Right lobe of liver (tissue), 4 donors: Measurements from ENCODE around the gene P2RX5.
"Not testable (repeated sequence)": the region's sequence is repeated elsewhere in the genome, so short reads cannot be mapped to it uniquely, and the experiment has no call there.

ENCODE experiments used
- POLR2A ChIP-seq: fragments of 450-650 bp; IDR thresholded peaks from one replicate; pipeline ENCODE4 v1.6.1; 2017; ENCODE audit warnings: antibody characterized with exemption, mild to moderate bottlenecking
- TF ChIP-seq, protein P1 (sequence below), 4 donors: fragments of 200-600 bp in 3 of 4; fragments of 450-650 bp in 1 of 4; IDR thresholded peaks; one replicate each; pipeline versions ENCODE4 v1.5.1 to v1.8.0; 2016 to 2022; ENCODE audit warnings: antibody characterized with exemption in 4 of 4, mild to moderate bottlenecking in 2 of 4
- donor health status: DM: no; HTN: no; CAD: no.
- donor health status: DM: no; HTN: no; CAD: no.
- donor health status: DM: no; HTN: yes; CAD: no.

DNA sequence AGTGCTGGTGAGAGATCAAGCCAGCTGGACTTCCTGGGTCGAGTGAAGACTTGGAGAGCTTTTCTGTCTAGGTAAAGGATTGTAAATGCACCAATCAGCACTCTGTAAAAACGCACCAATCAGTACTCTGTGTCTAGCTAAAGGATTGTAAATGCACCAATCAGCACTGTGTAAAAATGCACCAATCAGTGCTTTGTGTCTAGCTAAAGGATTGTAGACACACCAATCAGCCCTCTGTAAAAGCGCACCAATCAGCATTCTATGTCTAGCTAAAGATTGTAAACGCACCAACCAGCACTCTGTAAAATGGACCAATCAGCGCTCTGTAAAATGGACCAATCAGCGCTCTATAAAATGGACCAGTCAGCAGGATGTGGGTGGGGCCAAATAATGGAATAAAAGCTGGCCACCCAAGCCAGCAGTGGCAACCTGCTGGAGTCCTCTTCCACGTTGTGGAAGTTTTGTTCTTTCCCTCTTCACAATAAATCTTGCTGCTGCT is 6.1 kb upstream of the P2RX5 start:
- TF ChIP-seq, protein P1, sequence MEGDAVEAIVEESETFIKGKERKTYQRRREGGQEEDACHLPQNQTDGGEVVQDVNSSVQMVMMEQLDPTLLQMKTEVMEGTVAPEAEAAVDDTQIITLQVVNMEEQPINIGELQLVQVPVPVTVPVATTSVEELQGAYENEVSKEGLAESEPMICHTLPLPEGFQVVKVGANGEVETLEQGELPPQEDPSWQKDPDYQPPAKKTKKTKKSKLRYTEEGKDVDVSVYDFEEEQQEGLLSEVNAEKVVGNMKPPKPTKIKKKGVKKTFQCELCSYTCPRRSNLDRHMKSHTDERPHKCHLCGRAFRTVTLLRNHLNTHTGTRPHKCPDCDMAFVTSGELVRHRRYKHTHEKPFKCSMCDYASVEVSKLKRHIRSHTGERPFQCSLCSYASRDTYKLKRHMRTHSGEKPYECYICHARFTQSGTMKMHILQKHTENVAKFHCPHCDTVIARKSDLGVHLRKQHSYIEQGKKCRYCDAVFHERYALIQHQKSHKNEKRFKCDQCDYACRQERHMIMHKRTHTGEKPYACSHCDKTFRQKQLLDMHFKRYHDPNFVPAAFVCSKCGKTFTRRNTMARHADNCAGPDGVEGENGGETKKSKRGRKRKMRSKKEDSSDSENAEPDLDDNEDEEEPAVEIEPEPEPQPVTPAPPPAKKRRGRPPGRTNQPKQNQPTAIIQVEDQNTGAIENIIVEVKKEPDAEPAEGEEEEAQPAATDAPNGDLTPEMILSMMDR (IDR thresholded peaks at IDR 0.05) = not testable (repeated sequence)
- TF ChIP-seq POLR2A = not testable (repeated sequence)
